GM12872 (cell line): ENCODE data around the gene TMEM11.
A peak's percentile ranks its signal among the peaks of the same experiment; 100 is the strongest.

Experiments used
- CTCF ChIP-seq: IDR thresholded peaks from 3 replicates; pipeline ENCODE4 v1.5.1; 2011; ENCODE audit warnings: low read depth, mild to moderate bottlenecking, low read length, moderate library complexity; ENCODE audit not compliant: insufficient read depth

Gene TMEM11

GRCh38 chr17:21168555-21168865 is 45.5 kb downstream of the TMEM11 start:
- TF ChIP-seq CTCF: no peak

GRCh38 chr17:21167303-21167702 is 46.7 kb downstream of the TMEM11 start:
- TF ChIP-seq CTCF: no peak

- no peak for TF ChIP-seq CTCF
Observed at GRCh38 chr17:21166595-21167210, 47.3 kb downstream of the TMEM11 start.

- TF ChIP-seq CTCF: no peak
Observed at GRCh38 chr17:21165922-21166594, 47.9 kb downstream of the TMEM11 start.

- no peak for TF ChIP-seq CTCF
Observed at GRCh38 chr17:21164620-21165019, 49.3 kb downstream of the TMEM11 start.

GRCh38 chr17:21164216-21164615 is 49.7 kb downstream of the TMEM11 start:
- peak; percentile 38; the same call in 2 of the 3 replicates for TF ChIP-seq CTCF

GRCh38 chr17:21163101-21163500 is 50.9 kb downstream of the TMEM11 start:
- TF ChIP-seq CTCF: no peak

- TF ChIP-seq CTCF: no peak
Observed at GRCh38 chr17:21162394-21162775, 51.6 kb downstream of the TMEM11 start.
